ENCODE results near the gene GRPEL1. TPM values are rescaled to one million over a fixed set of nuclear protein-coding genes. Genes with fewer than 3 reads are reported as not detected.

GRPEL1 gene
- total RNA-seq, 2 experiments from 2014 or later: 34.8 to 35.4 TPM

GRCh38 chr4:7058792-7059191 lies 9.1 kb downstream of the GRPEL1 start:
- CTCF ChIA-PET: interaction anchor here (1.3 to 13.8 kb wide), 2 partner anchors 10 to 15 kb away, joined by 3 to 128 read pairs; partner anchors contain the start of gene TADA2B
- Mint-ChIP-seq H3K36me3 (ENCODE audit: low read depth) (peaks cover 41% of the 10 kb centered on the region), H3K4me1 (peaks cover 16% of the 10 kb centered on the region), H3K4me3 (no peak overlapping the region), H3K27ac (no peak overlapping the region), H3K9me3 (no peaks in the 10 kb centered on the region), H3K27me3 (no peaks in the 10 kb centered on the region)
- DNase-seq: no peak
- POLR2A ChIA-PET: interaction anchor here (0.6 kb wide), 1 partner anchor 895 kb away, joined by 4 read pairs; no protein-coding TSS in a partner anchor

GRCh38 chr4:7055990-7056325 lies 11.9 kb downstream of the GRPEL1 start:
- H3K4me1 Mint-ChIP-seq: peaks cover 27% of the 10 kb centered on the region
- H3K27me3 Mint-ChIP-seq: no peaks in the 10 kb centered on the region
- no peaks in the 10 kb centered on the region for H3K9me3 Mint-ChIP-seq
- H3K27ac Mint-ChIP-seq: peak overlapping the region; percentile 19
- ChIA-PET CTCF (interaction anchor here (0.9 to 1.9 kb wide), 4 partner anchors 9 to 35 kb away, joined by 3 to 4 read pairs (median 4); partner anchors contain the start of gene GRPEL1), POLR2A (no interaction called here)
- no peak for DNase-seq
- peaks cover 24% of the 10 kb centered on the region for H3K36me3 Mint-ChIP-seq (ENCODE audit: low read depth)
- H3K4me3 Mint-ChIP-seq: no peak overlapping the region

GRCh38 chr4:7055111-7055989 lies 12.5 kb downstream of the GRPEL1 start:
- no peak overlapping the region for H3K27ac Mint-ChIP-seq
- ChIA-PET CTCF (interaction anchor here (0.9 to 4.9 kb wide), 7 partner anchors 8 to 46 kb away, joined by 3 to 28 read pairs (median 4); partner anchors contain the start of genes GRPEL1 and TADA2B), POLR2A (no interaction called here)
- DNase-seq: no peak
- H3K4me1 Mint-ChIP-seq: peaks cover 27% of the 10 kb centered on the region
- no peaks in the 10 kb centered on the region for H3K9me3 Mint-ChIP-seq
- no peaks in the 10 kb centered on the region for H3K27me3 Mint-ChIP-seq
- H3K4me3 Mint-ChIP-seq: no peak overlapping the region
- H3K36me3 Mint-ChIP-seq (ENCODE audit: low read depth): peaks cover 21% of the 10 kb centered on the region

GRCh38 chr4:7054106-7054880 lies 13.6 kb downstream of the GRPEL1 start:
- peak overlapping the region; percentile 62 for H3K27ac Mint-ChIP-seq
- H3K27me3 Mint-ChIP-seq: no peaks in the 10 kb centered on the region
- peaks cover 27% of the 10 kb centered on the region for H3K4me1 Mint-ChIP-seq
- DNase-seq: no peak
- H3K9me3 Mint-ChIP-seq: no peaks in the 10 kb centered on the region
- POLR2A ChIA-PET: no interaction called here
- H3K36me3 Mint-ChIP-seq (ENCODE audit: low read depth): peaks cover 20% of the 10 kb centered on the region
- no peak overlapping the region for H3K4me3 Mint-ChIP-seq
- CTCF ChIA-PET: interaction anchor here (0.8 to 4.9 kb wide), 7 partner anchors 8 to 56 kb away, joined by 3 to 28 read pairs (median 4); partner anchors contain the start of genes GRPEL1 and TADA2B

- Mint-ChIP-seq H3K9me3 (no peaks in the 10 kb centered on the region), H3K4me1 (peaks cover 24% of the 10 kb centered on the region), H3K4me3 (peak overlapping the region; percentile 5), H3K36me3 (ENCODE audit: low read depth) (peaks cover 17% of the 10 kb centered on the region), H3K27ac (peak overlapping the region; percentile 76), H3K27me3 (no peaks in the 10 kb centered on the region)
- ChIA-PET CTCF (interaction anchor here (0.8 to 4.9 kb wide), 5 partner anchors 8 to 54 kb away, joined by 3 to 28 read pairs (median 4); partner anchors contain the start of gene TADA2B), POLR2A (interaction anchor here (0.5 to 0.7 kb wide), 2 partner anchors 54 to 153 kb away, joined by 3 read pairs; no protein-coding TSS in a partner anchor)
- peak; percentile 22 for DNase-seq
These were observed 14.7 kb downstream of the GRPEL1 start for GRCh38 chr4:7052923-7053715.

GRCh38 chr4:7052313-7052712 lies 15.6 kb downstream of the GRPEL1 start:
- Mint-ChIP-seq H3K36me3 (ENCODE audit: low read depth) (peaks cover 13% of the 10 kb centered on the region), H3K9me3 (no peaks in the 10 kb centered on the region), H3K27ac (peak overlapping the region; percentile 76), H3K4me3 (peak overlapping the region; percentile 5), H3K4me1 (peaks cover 24% of the 10 kb centered on the region), H3K27me3 (no peaks in the 10 kb centered on the region)
- POLR2A ChIA-PET: interaction anchor here (0.5 to 0.7 kb wide), 2 partner anchors 54 to 152 kb away, joined by 3 read pairs; no protein-coding TSS in a partner anchor
- DNase-seq: no peak
- CTCF ChIA-PET: interaction anchor here (1.0 to 4.9 kb wide), 2 partner anchors 9 to 13 kb away, joined by 4 to 28 read pairs; partner anchors contain the start of gene TADA2B

- H3K9me3 Mint-ChIP-seq: no peaks in the 10 kb centered on the region
- POLR2A ChIA-PET: interaction anchor here (0.6 kb wide), 1 partner anchor 142 kb away, joined by 3 read pairs; the partner anchor contains the start of gene TBC1D14
- no peak overlapping the region for H3K4me3 Mint-ChIP-seq
- H3K4me1 Mint-ChIP-seq: peaks cover 28% of the 10 kb centered on the region
- CTCF ChIA-PET: interaction anchor here (3.8 to 4.9 kb wide), 2 partner anchors 9 to 15 kb away, joined by 15 to 28 read pairs; partner anchors contain the start of genes GRPEL1 and TADA2B
- H3K36me3 Mint-ChIP-seq (ENCODE audit: low read depth): peaks cover 13% of the 10 kb centered on the region
- DNase-seq: no peak
- no peak overlapping the region for H3K27ac Mint-ChIP-seq
- no peaks in the 10 kb centered on the region for H3K27me3 Mint-ChIP-seq
These were observed 16.0 kb downstream of the GRPEL1 start for GRCh38 chr4:7051905-7052304.

- H3K27me3 Mint-ChIP-seq: no peaks in the 10 kb centered on the region
These were observed 16.7 kb downstream of the GRPEL1 start for GRCh38 chr4:7051144-7051495.

GRCh38 chr4:7050481-7051143 lies 17.3 kb downstream of the GRPEL1 start:
- peaks cover 18% of the 10 kb centered on the region for H3K36me3 Mint-ChIP-seq (ENCODE audit: low read depth)
- H3K4me3 Mint-ChIP-seq: no peak overlapping the region
- peaks cover 39% of the 10 kb centered on the region for H3K4me1 Mint-ChIP-seq
- ChIA-PET POLR2A (no interaction called here), CTCF (interaction anchor here (0.6 to 4.9 kb wide), 4 partner anchors 7 to 127 kb away, joined by 3 to 28 read pairs (median 9); partner anchors contain the start of genes GRPEL1 and TADA2B)
- H3K27ac Mint-ChIP-seq: no peak overlapping the region
- H3K9me3 Mint-ChIP-seq: no peaks in the 10 kb centered on the region
- no peak for DNase-seq
- H3K27me3 Mint-ChIP-seq: no peaks in the 10 kb centered on the region

More at GRCh38 chr4:7051144-7051495, 16.7 kb downstream of the GRPEL1 start:
- ChIA-PET POLR2A (interaction anchor here (0.6 kb wide), 1 partner anchor 141 kb away, joined by 3 read pairs; the partner anchor contains the start of gene TBC1D14), CTCF (interaction anchor here (0.6 to 4.9 kb wide), 3 partner anchors 8 to 128 kb away, joined by 3 to 28 read pairs (median 15); partner anchors contain the start of genes GRPEL1 and TADA2B)
- H3K9me3 Mint-ChIP-seq: no peaks in the 10 kb centered on the region
- DNase-seq: no peak
- H3K36me3 Mint-ChIP-seq (ENCODE audit: low read depth): peaks cover 17% of the 10 kb centered on the region
- H3K27ac Mint-ChIP-seq: no peak overlapping the region
- no peak overlapping the region for H3K4me3 Mint-ChIP-seq
- peaks cover 36% of the 10 kb centered on the region for H3K4me1 Mint-ChIP-seq

GRCh38 chr4:7049739-7050138 lies 18.1 kb downstream of the GRPEL1 start:
- H3K9me3 Mint-ChIP-seq: no peaks in the 10 kb centered on the region
- ChIA-PET POLR2A (no interaction called here), CTCF (interaction anchor here (1.3 to 3.8 kb wide), 2 partner anchors 17 to 31 kb away, joined by 3 to 15 read pairs; partner anchors contain the start of gene GRPEL1)
- no peaks in the 10 kb centered on the region for H3K27me3 Mint-ChIP-seq
- DNase-seq: no peak
- no peak overlapping the region for H3K4me3 Mint-ChIP-seq
- H3K27ac Mint-ChIP-seq: no peak overlapping the region
- H3K4me1 Mint-ChIP-seq: peaks cover 48% of the 10 kb centered on the region
- peaks cover 15% of the 10 kb centered on the region for H3K36me3 Mint-ChIP-seq (ENCODE audit: low read depth)

- Mint-ChIP-seq H3K36me3 (ENCODE audit: low read depth) (peaks cover 14% of the 10 kb centered on the region), H3K9me3 (no peaks in the 10 kb centered on the region), H3K4me1 (peaks cover 50% of the 10 kb centered on the region), H3K27me3 (no peaks in the 10 kb centered on the region), H3K4me3 (no peak overlapping the region), H3K27ac (no peak overlapping the region)
- DNase-seq: no peak
- CTCF ChIA-PET: interaction anchor here (1.3 to 3.8 kb wide), 2 partner anchors 18 to 31 kb away, joined by 3 to 15 read pairs; partner anchors contain the start of gene GRPEL1
- POLR2A ChIA-PET: no interaction called here
These were observed 18.6 kb downstream of the GRPEL1 start for GRCh38 chr4:7049295-7049694.

Data from activated CD4-positive, alpha-beta T cell treated with anti-CD3 and anti-CD28 coated beads, Interleukin-2, amount 10 ng/mL, durations not matched to agents 7 days and 5 days (primary cell).